K562 (cell line): ENCODE measurements around the gene MAD1L1. TPM values are rescaled to one million over a fixed set of nuclear protein-coding genes. Genes with fewer than 3 reads are reported as not detected.

Experiments used
- ATF1 ChIP-seq, 2 experiments: fragments of 450-650 bp in 1 of 2; IDR thresholded peaks; 2 replicates each; pipeline ENCODE4 v1.6.1; 2016; ENCODE audit warnings: missing compliant biosample characterization in 1 of 2, missing genetic modification characterization in 1 of 2
- BRD4 ChIP-seq: fragments of 200-600 bp; sonication (generic); IDR thresholded peaks from 2 replicates; pipeline ENCODE4 v1.6.1; 2017; ENCODE audit warnings: inconsistent platforms
- BRF1 ChIP-seq: IDR thresholded peaks from 3 replicates; pipeline ENCODE4 v1.6.1; 2011; ENCODE audit warnings: borderline replicate concordance, mild to moderate bottlenecking; ENCODE audit not compliant: insufficient read length; ENCODE audit errors: extremely low read depth
- FOXK2 ChIP-seq, 2 experiments: fragments of 450-650 bp; IDR thresholded peaks in 1 of 2; conservative IDR thresholded peaks in 1 of 2; 2 replicates each; pipeline ENCODE4 v1.6.1; 2016; ENCODE audit warnings: low read depth in 2 of 2, mild to moderate bottlenecking in 1 of 2
- HCFC1 ChIP-seq: IDR thresholded peaks from 2 replicates; pipeline ENCODE4 v1.6.1; 2012; ENCODE audit warnings: low read depth, low read length, improper control_type of control experiment
- HDAC1 ChIP-seq, 2 experiments: fragments of 450-650 bp; IDR thresholded peaks; 2 replicates each; pipeline ENCODE4 v1.6.1; 2016 to 2017; ENCODE audit warnings: inconsistent platforms in 1 of 2, mild to moderate bottlenecking in 1 of 2, moderate library complexity in 1 of 2
- NUFIP1 ChIP-seq: fragments of 450-650 bp; IDR thresholded peaks from 2 replicates; pipeline ENCODE4 v1.6.1; 2018; ENCODE audit not compliant: partially characterized antibody
- POLR2H ChIP-seq: IDR thresholded peaks from 2 replicates; pipeline ENCODE4 v1.6.1; 2016; ENCODE audit warnings: missing genetic modification characterization, low read depth, mild to moderate bottlenecking, control low read depth, missing compliant biosample characterization, moderate library complexity
- RUNX1 ChIP-seq: sonication (generic); IDR thresholded peaks from 2 replicates; pipeline ENCODE4 v1.6.1; 2016; ENCODE audit warnings: antibody characterized with exemption, low read depth
- SAFB2 ChIP-seq: fragments of 200-400 bp; formaldehyde crosslinking; IDR thresholded peaks from 2 replicates; pipeline ENCODE4 v1.6.1; 2018; ENCODE audit warnings: borderline replicate concordance, low read length, low read depth, moderate library complexity; ENCODE audit not compliant: severe bottlenecking
- TGIF2 ChIP-seq: sonication (generic); formaldehyde crosslinking; IDR thresholded peaks from 2 replicates; pipeline ENCODE4 v1.8.1; 2022; ENCODE audit warnings: mild to moderate bottlenecking, missing genetic modification reagents, moderate library complexity
- ZBED1 ChIP-seq: IDR thresholded peaks from 2 replicates; pipeline ENCODE4 v1.6.1; 2014
- ZNF140 ChIP-seq: fragments of 250-450 bp; sonication (Bioruptor Pico); IDR thresholded peaks from 2 replicates; pipeline ENCODE4 v1.8.0; 2021; ENCODE audit warnings: moderate library complexity, mild to moderate bottlenecking, inconsistent platforms
- polyA plus RNA-seq, 8 experiments: library from polyadenylated mRNA; depleted of rRNA in 4 of 8; stranded (reverse) in 5 of 8; unstranded in 3 of 8; fragments of >200 nt; fragmentation: Nextera tagmentation in 2 of 8; fragmentation: Illumina TruSeq in 1 of 8; extraction: Ambion mirVana in 2 of 8; extraction: Trizol in 1 of 8; gene quantifications; 2 replicates each; pipeline versions ENCODE4 v1.2.1 to v1.2.3, GENCODE V29; 2011 to 2014; ENCODE audit warnings: inconsistent platforms in 1 of 8, missing spikeins in 1 of 8
- total RNA-seq, 7 experiments: library from RNA; depleted of rRNA in 6 of 7; stranded (reverse); fragments of >200 nt in 6 of 7; fragmentation: Illumina TruSeq in 2 of 7; extraction: Trizol in 2 of 7; gene quantifications; 2 replicates each; pipeline versions ENCODE4 v1.2.1 to v1.2.3, GENCODE V29; 2011 to 2021; ENCODE audit warnings: low replicate concordance in 1 of 7
- TF ChIP-seq, protein P1 (sequence below), 3 experiments: fragments of 200-800 bp in 1 of 3; fragments of 250-450 bp in 1 of 3; fragments of 450-650 bp in 1 of 3; sonication (Bioruptor Pico) in 1 of 3; sonication (Bioruptor generic) in 1 of 3; formaldehyde crosslinking in 1 of 3; IDR thresholded peaks; 2 replicates each; pipeline versions ENCODE4 v1.6.1 to v1.8.0; 2016 to 2022; ENCODE audit warnings: mild to moderate bottlenecking in 2 of 3, missing genetic modification characterization in 2 of 3, missing compliant biosample characterization in 1 of 3, moderate library complexity in 1 of 3
- TF ChIP-seq, protein P2 (sequence below): IDR thresholded peaks from 2 replicates; pipeline ENCODE4 v1.6.1; 2011; ENCODE audit warnings: borderline replicate concordance, low read depth, mild to moderate bottlenecking, moderate library complexity, low read length; ENCODE audit not compliant: insufficient read depth, poor library complexity, severe bottlenecking
- TF ChIP-seq, protein P3 (sequence below), 2 experiments: IDR thresholded peaks; 2 replicates each; pipeline ENCODE4 v1.6.1; 2012; ENCODE audit warnings: improper control_type of control experiment in 2 of 2, low read depth in 2 of 2, low read length in 2 of 2, borderline replicate concordance in 1 of 2

MAD1L1 gene
- total and polyA plus RNA-seq, 9 of the 15 experiments (the other 6 are each of a cell fraction or from before 2014, with no cell fraction given), result 1.7 to 89.7 (median 18.0) TPM

DNA sequence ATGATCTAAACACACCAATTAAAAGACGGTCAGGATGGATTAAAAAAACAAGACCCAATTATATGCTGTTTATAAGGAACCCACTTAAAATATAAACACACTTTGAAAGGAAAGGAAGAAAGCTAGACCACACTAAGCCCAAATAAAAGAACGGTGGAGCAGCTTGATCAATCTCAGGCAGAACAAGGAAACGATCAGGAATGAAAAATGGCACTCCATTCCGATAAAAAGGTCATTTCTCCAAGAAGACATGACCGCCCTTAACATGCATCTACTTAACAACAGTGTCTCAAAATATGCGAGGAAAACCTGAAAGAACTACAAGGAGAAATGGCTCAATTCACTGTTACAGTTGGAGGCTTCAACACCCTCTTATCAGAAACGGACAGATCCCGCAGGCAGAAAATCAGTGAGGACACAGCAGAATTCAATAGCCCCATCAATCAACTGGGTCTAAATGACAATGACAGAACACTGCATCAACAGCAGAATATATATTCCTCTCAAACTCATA, 210.0 kb downstream of the MAD1L1 start (continued):
- 0 out of 2 replicates have a peak, but pooled peaks have one; percentile 13 for TF ChIP-seq HCFC1
- TF ChIP-seq ATF1 (CRISPR knock-in tag; IDR thresholded peaks at IDR 0.05), result no peak
- TF ChIP-seq ATF1 (tag; IDR thresholded peaks at IDR 0.05), result peak; percentile 38; the same call in 1 of the 2 replicates
- 0 out of 2 replicates have a peak, but pooled peaks have one; percentile 41 for TF ChIP-seq POLR2H (tag)
- TF ChIP-seq BRD4, result peak; percentile 28; the same call in 1 of the 2 replicates
- 0 out of 2 replicates have a peak, but pooled peaks have one; percentile 62 for TF ChIP-seq ZBED1
- TF ChIP-seq, protein P1, sequence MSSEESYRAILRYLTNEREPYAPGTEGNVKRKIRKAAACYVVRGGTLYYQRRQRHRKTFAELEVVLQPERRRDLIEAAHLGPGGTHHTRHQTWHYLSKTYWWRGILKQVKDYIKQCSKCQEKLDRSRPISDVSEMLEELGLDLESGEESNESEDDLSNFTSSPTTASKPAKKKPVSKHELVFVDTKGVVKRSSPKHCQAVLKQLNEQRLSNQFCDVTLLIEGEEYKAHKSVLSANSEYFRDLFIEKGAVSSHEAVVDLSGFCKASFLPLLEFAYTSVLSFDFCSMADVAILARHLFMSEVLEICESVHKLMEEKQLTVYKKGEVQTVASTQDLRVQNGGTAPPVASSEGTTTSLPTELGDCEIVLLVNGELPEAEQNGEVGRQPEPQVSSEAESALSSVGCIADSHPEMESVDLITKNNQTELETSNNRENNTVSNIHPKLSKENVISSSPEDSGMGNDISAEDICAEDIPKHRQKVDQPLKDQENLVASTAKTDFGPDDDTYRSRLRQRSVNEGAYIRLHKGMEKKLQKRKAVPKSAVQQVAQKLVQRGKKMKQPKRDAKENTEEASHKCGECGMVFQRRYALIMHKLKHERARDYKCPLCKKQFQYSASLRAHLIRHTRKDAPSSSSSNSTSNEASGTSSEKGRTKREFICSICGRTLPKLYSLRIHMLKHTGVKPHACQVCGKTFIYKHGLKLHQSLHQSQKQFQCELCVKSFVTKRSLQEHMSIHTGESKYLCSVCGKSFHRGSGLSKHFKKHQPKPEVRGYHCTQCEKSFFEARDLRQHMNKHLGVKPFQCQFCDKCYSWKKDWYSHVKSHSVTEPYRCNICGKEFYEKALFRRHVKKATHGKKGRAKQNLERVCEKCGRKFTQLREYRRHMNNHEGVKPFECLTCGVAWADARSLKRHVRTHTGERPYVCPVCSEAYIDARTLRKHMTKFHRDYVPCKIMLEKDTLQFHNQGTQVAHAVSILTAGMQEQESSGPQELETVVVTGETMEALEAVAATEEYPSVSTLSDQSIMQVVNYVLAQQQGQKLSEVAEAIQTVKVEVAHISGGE (CRISPR knock-in tag; IDR thresholded peaks at IDR 0.05), result peak in 1 of 3 experiments; percentile 71; a peak in 2 of 6 replicates
- no peak for TF ChIP-seq BRF1
- peak; percentile 76 to 79 for TF ChIP-seq FOXK2 (conservative IDR thresholded peaks at IDR 0.05 in 1 of 2, IDR thresholded peaks at IDR 0.05 in 1 of 2; ENCODE audit: low read depth in 2 of 2)
- TF ChIP-seq SAFB2, result no peak
- no peak for TF ChIP-seq NUFIP1
- no peak for TF ChIP-seq ZNF140 (CRISPR knock-in tag)
- no peak for TF ChIP-seq TGIF2
- TF ChIP-seq, protein P2, sequence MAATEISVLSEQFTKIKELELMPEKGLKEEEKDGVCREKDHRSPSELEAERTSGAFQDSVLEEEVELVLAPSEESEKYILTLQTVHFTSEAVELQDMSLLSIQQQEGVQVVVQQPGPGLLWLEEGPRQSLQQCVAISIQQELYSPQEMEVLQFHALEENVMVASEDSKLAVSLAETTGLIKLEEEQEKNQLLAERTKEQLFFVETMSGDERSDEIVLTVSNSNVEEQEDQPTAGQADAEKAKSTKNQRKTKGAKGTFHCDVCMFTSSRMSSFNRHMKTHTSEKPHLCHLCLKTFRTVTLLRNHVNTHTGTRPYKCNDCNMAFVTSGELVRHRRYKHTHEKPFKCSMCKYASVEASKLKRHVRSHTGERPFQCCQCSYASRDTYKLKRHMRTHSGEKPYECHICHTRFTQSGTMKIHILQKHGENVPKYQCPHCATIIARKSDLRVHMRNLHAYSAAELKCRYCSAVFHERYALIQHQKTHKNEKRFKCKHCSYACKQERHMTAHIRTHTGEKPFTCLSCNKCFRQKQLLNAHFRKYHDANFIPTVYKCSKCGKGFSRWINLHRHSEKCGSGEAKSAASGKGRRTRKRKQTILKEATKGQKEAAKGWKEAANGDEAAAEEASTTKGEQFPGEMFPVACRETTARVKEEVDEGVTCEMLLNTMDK, result no peak
- TF ChIP-seq RUNX1, result no peak
- peak; percentile 80 to 95; a peak in 3 of 4 replicates for TF ChIP-seq HDAC1 (IDR thresholded peaks at IDR 0.05)
- TF ChIP-seq, protein P3, sequence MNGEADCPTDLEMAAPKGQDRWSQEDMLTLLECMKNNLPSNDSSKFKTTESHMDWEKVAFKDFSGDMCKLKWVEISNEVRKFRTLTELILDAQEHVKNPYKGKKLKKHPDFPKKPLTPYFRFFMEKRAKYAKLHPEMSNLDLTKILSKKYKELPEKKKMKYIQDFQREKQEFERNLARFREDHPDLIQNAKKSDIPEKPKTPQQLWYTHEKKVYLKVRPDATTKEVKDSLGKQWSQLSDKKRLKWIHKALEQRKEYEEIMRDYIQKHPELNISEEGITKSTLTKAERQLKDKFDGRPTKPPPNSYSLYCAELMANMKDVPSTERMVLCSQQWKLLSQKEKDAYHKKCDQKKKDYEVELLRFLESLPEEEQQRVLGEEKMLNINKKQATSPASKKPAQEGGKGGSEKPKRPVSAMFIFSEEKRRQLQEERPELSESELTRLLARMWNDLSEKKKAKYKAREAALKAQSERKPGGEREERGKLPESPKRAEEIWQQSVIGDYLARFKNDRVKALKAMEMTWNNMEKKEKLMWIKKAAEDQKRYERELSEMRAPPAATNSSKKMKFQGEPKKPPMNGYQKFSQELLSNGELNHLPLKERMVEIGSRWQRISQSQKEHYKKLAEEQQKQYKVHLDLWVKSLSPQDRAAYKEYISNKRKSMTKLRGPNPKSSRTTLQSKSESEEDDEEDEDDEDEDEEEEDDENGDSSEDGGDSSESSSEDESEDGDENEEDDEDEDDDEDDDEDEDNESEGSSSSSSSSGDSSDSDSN (IDR thresholded peaks at IDR 0.05; ENCODE audit: borderline replicate concordance in 1 of 2, low read depth in 2 of 2, low read length in 2 of 2), result no peak
